Parathyroid adenoma (tissue), 2 donors: ENCODE data around the gene HSPB1.

Experiments
- H2AFZ ChIP-seq: fragments of 300-600 bp; sonication (generic); one replicate; pipeline ENCODE4 v1.7.0; 2017; ENCODE audit warnings: antibody characterized with exemption, mild to moderate bottlenecking
- H3K27ac ChIP-seq: fragments of 300-600 bp; sonication (generic); one replicate; pipeline ENCODE4 v1.7.0; 2017
- H3K27me3 ChIP-seq: fragments of 300-600 bp; sonication (generic); one replicate; pipeline ENCODE4 v1.7.0; 2017; ENCODE audit warnings: low read length; ENCODE audit not compliant: control insufficient read depth, insufficient read depth
- H3K36me3 ChIP-seq: fragments of 300-600 bp; sonication (generic); one replicate; pipeline ENCODE4 v1.7.0; 2017; ENCODE audit warnings: low read length; ENCODE audit not compliant: control insufficient read depth, insufficient read depth
- H3K4me1 ChIP-seq: fragments of 300-600 bp; sonication (generic); one replicate; pipeline ENCODE4 v1.7.0; 2017; ENCODE audit warnings: control low read depth
- H3K4me2 ChIP-seq: fragments of 300-600 bp; sonication (generic); one replicate; pipeline ENCODE4 v1.7.0; 2017; ENCODE audit warnings: low read length
- H3K4me3 ChIP-seq: fragments of 300-600 bp; sonication (generic); one replicate; pipeline ENCODE4 v1.7.0; 2017; ENCODE audit warnings: low read depth, low read length
- H3K79me2 ChIP-seq: fragments of 300-600 bp; sonication (generic); one replicate; pipeline ENCODE4 v1.7.0; 2017; ENCODE audit warnings: control low read depth
- H3K9ac ChIP-seq: fragments of 300-600 bp; sonication (generic); one replicate; pipeline ENCODE4 v1.7.0; 2017; ENCODE audit warnings: mild to moderate bottlenecking
- H3K9me3 ChIP-seq: fragments of 300-600 bp; sonication (generic); one replicate; pipeline ENCODE4 v1.7.0; 2017; ENCODE audit warnings: low read length; ENCODE audit not compliant: control insufficient read depth
- CTCF ChIP-seq: fragments of 300-600 bp; sonication (generic); IDR thresholded peaks from one replicate; pipeline ENCODE4 v1.7.0; 2017; ENCODE audit warnings: antibody characterized with exemption, mild to moderate bottlenecking
- donor health status: primary hyperparathyroidism.

The HSPB1 gene

GRCh38 chr7:76349313-76349885 is 46.9 kb downstream of the HSPB1 start:
- Histone ChIP-seq H3K4me2 (no peak overlapping the region), H3K9me3 (no peaks in the 10 kb centered on the region), H3K79me2 (peaks cover 86% of the 10 kb centered on the region), H3K27ac (no peak overlapping the region), H2AFZ (no peak overlapping the region), H3K9ac (no peak overlapping the region), H3K4me3 (no peak overlapping the region), H3K4me1 (no peaks in the 10 kb centered on the region), H3K36me3 (no peaks in the 10 kb centered on the region), H3K27me3 (no peaks in the 10 kb centered on the region)
- no peak for TF ChIP-seq CTCF

- H3K4me2 ChIP-seq = no peak overlapping the region
- peaks cover 88% of the 10 kb centered on the region for H3K79me2 ChIP-seq
- H2AFZ ChIP-seq = no peak overlapping the region
- H3K27me3 ChIP-seq = no peaks in the 10 kb centered on the region
- no peak overlapping the region for H3K27ac ChIP-seq
- H3K9me3 ChIP-seq = no peaks in the 10 kb centered on the region
- no peak overlapping the region for H3K9ac ChIP-seq
- H3K4me1 ChIP-seq = no peaks in the 10 kb centered on the region
- H3K4me3 ChIP-seq = no peak overlapping the region
- no peaks in the 10 kb centered on the region for H3K36me3 ChIP-seq
- no peak for TF ChIP-seq CTCF
These were observed 48.9 kb downstream of the HSPB1 start for GRCh38 chr7:76351372-76351771.

GRCh38 chr7:76352193-76352592 is 49.7 kb downstream of the HSPB1 start:
- no peak overlapping the region for H3K9ac ChIP-seq
- no peaks in the 10 kb centered on the region for H3K27me3 ChIP-seq
- H2AFZ ChIP-seq = no peak overlapping the region
- no peaks in the 10 kb centered on the region for H3K36me3 ChIP-seq
- H3K27ac ChIP-seq = no peak overlapping the region
- peaks cover 82% of the 10 kb centered on the region for H3K79me2 ChIP-seq
- no peaks in the 10 kb centered on the region for H3K4me1 ChIP-seq
- H3K9me3 ChIP-seq = no peaks in the 10 kb centered on the region
- H3K4me3 ChIP-seq = no peak overlapping the region
- TF ChIP-seq CTCF = no peak
- H3K4me2 ChIP-seq = no peak overlapping the region

DNA sequence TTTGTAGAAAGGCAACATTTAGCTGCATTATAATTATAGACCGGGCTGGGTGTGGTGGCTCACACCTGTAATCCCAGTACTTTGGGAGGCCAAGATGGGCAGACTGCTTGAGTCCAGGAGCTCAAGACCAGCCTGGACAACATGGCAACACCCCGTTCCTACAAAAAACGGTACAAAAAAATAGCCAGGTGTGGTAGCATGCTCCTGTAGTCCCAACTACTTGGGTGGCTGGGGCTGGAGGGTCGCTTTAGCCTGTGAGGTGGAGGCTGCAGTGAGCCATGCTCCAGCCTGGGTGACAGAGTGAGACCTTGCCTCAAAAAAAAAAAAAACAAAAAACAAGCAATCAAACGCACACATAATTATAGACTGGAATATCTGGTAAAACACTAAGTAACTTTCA is 51.3 kb downstream of the HSPB1 start:
- no peak overlapping the region for H2AFZ ChIP-seq
- H3K9ac ChIP-seq = no peak overlapping the region
- peaks cover 70% of the 10 kb centered on the region for H3K79me2 ChIP-seq
- H3K4me1 ChIP-seq = no peaks in the 10 kb centered on the region
- no peaks in the 10 kb centered on the region for H3K9me3 ChIP-seq
- TF ChIP-seq CTCF = no peak
- no peak overlapping the region for H3K4me2 ChIP-seq
- H3K4me3 ChIP-seq = no peak overlapping the region
- no peaks in the 10 kb centered on the region for H3K36me3 ChIP-seq
- no peak overlapping the region for H3K27ac ChIP-seq
- no peaks in the 10 kb centered on the region for H3K27me3 ChIP-seq
